ENCODE results near the gene SGMS2.

DNA sequence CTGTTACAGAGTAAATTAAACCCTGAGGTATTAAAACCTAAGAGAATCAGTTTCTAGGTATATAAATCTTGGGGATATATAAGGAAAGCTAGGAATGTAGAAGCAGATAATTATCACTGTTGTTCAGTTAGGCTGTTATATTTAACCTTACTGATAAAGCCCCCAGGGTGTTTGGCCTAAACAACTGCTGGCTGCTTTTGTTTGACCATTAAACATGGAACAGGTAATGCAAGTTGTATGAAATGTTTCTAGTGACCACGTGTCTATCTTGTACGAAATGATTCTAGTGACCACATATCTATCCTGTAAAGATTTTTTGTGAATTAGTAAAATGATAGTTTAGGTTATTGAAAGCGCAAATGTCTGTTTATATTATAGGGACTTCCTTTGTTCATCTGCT is 52.6 kb downstream of the SGMS2 start:
- TF ChIP-seq, protein P1, sequence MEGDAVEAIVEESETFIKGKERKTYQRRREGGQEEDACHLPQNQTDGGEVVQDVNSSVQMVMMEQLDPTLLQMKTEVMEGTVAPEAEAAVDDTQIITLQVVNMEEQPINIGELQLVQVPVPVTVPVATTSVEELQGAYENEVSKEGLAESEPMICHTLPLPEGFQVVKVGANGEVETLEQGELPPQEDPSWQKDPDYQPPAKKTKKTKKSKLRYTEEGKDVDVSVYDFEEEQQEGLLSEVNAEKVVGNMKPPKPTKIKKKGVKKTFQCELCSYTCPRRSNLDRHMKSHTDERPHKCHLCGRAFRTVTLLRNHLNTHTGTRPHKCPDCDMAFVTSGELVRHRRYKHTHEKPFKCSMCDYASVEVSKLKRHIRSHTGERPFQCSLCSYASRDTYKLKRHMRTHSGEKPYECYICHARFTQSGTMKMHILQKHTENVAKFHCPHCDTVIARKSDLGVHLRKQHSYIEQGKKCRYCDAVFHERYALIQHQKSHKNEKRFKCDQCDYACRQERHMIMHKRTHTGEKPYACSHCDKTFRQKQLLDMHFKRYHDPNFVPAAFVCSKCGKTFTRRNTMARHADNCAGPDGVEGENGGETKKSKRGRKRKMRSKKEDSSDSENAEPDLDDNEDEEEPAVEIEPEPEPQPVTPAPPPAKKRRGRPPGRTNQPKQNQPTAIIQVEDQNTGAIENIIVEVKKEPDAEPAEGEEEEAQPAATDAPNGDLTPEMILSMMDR (IDR thresholded peaks at IDR 0.05; ENCODE audit: low read length) = no peak
- no peak for TF ChIP-seq EZH2phosphoT487 (IDR thresholded peaks at IDR 0.05; ENCODE audit: low read length)
- TF ChIP-seq EZH2 (optimal IDR thresholded peaks at IDR 0.05; ENCODE audit: low read depth, low read length) = no peak
